DMS79 (cell line): ENCODE results near the gene FAXDC2.

ENCODE experiments used
- DNase-seq: peaks from one replicate; lab custom pipeline; 2025; lab: John Stamatoyannopoulos, UW

FAXDC2 gene

GRCh38 chr5:154797762-154798161 lies 52.6 kb downstream of the FAXDC2 start:
- no peak for DNase-seq

GRCh38 chr5:154795235-154795596 lies 55.2 kb downstream of the FAXDC2 start:
- DNase-seq: no peak

- DNase-seq: no peak
These were observed 55.7 kb downstream of the FAXDC2 start for GRCh38 chr5:154794525-154795234.

GRCh38 chr5:154793599-154794524 lies 56.5 kb downstream of the FAXDC2 start:
- DNase-seq: no peak

GRCh38 chr5:154791535-154791934 lies 58.9 kb downstream of the FAXDC2 start:
- DNase-seq: no peak

GRCh38 chr5:154788212-154788611 lies 62.2 kb downstream of the FAXDC2 start:
- DNase-seq: no peak

- DNase-seq: no peak
These were observed 64.0 kb downstream of the FAXDC2 start for GRCh38 chr5:154786414-154786813.

- DNase-seq: no peak
These were observed 65.5 kb downstream of the FAXDC2 start for GRCh38 chr5:154784856-154785255.

- DNase-seq: no peak
These were observed 66.5 kb downstream of the FAXDC2 start for GRCh38 chr5:154783774-154784460.

- no peak for DNase-seq
These were observed 67.4 kb downstream of the FAXDC2 start for GRCh38 chr5:154782812-154783592.

- DNase-seq: no peak
These were observed 68.1 kb downstream of the FAXDC2 start for GRCh38 chr5:154782326-154782725.

GRCh38 chr5:154780128-154780527 lies 70.3 kb downstream of the FAXDC2 start:
- no peak for DNase-seq

- DNase-seq: no peak
These were observed 71.3 kb downstream of the FAXDC2 start for GRCh38 chr5:154779105-154779504.

GRCh38 chr5:154778534-154778933 lies 71.9 kb downstream of the FAXDC2 start:
- DNase-seq: no peak

- no peak for DNase-seq
These were observed 74.2 kb downstream of the FAXDC2 start for GRCh38 chr5:154776167-154776566.

GRCh38 chr5:154773326-154773725 lies 77.1 kb downstream of the FAXDC2 start:
- no peak for DNase-seq

- no peak for DNase-seq
These were observed 79.0 kb downstream of the FAXDC2 start for GRCh38 chr5:154771383-154771901.

GRCh38 chr5:154770111-154770510 lies 80.3 kb downstream of the FAXDC2 start:
- no peak for DNase-seq
